ENCODE data around the gene NTM. TPM values are rescaled to one million over a fixed set of nuclear protein-coding genes. Genes with fewer than 3 reads are reported as not detected.

Gene NTM
- total and polyA plus RNA-seq, 9 donors, result 0.16 to 8.5 (median 0.55) TPM; not detected in 3

DNA sequence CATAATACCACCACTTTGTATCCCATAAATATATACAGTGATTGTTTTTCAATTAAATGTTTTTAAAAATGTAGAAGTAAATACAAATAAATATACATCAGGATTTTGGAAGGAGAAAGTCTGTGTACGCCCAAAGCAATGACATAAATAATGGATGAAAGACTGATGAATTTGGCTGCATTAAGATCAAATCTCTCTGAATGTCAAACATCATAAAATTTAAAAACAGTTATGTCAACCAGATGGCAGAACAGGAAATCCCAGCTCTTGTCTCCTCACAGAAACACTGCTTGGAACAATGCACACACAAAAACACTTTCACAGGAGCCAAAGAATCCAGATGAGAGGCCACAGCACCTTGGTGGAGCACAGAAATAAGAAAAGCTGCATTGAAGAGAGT is 332.9 kb downstream of the NTM start:
- Histone ChIP-seq H3K9me3 (no peaks in the 10 kb centered on the region), H3K4me1 (ENCODE audit: insufficient read depth) (no peaks in the 10 kb centered on the region), H3K27me3 (no peaks in the 10 kb centered on the region), H3K36me3 (no peaks in the 10 kb centered on the region), H3K27ac (no peak overlapping the region), H3K4me3 (no peak overlapping the region)
- TF ChIP-seq, protein P1, sequence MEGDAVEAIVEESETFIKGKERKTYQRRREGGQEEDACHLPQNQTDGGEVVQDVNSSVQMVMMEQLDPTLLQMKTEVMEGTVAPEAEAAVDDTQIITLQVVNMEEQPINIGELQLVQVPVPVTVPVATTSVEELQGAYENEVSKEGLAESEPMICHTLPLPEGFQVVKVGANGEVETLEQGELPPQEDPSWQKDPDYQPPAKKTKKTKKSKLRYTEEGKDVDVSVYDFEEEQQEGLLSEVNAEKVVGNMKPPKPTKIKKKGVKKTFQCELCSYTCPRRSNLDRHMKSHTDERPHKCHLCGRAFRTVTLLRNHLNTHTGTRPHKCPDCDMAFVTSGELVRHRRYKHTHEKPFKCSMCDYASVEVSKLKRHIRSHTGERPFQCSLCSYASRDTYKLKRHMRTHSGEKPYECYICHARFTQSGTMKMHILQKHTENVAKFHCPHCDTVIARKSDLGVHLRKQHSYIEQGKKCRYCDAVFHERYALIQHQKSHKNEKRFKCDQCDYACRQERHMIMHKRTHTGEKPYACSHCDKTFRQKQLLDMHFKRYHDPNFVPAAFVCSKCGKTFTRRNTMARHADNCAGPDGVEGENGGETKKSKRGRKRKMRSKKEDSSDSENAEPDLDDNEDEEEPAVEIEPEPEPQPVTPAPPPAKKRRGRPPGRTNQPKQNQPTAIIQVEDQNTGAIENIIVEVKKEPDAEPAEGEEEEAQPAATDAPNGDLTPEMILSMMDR (IDR thresholded peaks at IDR 0.05), result no peak
- no peak for TF ChIP-seq EP300 (IDR thresholded peaks at IDR 0.05)
- TF ChIP-seq POLR2A (IDR thresholded peaks at IDR 0.05), result no peak
- 0 to 88% (median 85%) methylated on average over 1 of the region's 1 CpG for WGBS, 3 donors
- intact Hi-C loops (cut with DNase I), result no loop called here
- DNase-seq, result no peak

DNA sequence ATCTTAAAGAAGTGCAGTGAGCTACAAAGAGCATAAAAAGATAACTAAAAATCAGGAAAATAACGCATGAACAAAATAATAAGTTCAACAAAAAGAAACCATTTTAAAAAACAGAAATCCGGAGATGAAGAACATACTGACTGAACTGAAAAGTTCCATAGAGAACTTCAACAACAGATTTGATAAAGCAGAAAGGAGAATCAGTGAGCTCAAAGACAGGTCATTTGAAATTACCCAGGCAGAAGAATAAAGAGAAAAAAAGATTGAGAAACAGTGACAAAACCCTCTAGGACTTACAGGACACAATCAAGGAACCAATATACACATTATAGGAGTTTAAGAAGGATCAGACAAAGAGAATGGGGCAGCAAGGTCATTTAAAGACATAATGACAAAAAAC is 334.3 kb downstream of the NTM start:
- no peak overlapping the region for H3K27ac ChIP-seq
- DNase-seq, result no peak
- H3K9me3 ChIP-seq, result no peaks in the 10 kb centered on the region
- H3K4me1 ChIP-seq (ENCODE audit: insufficient read depth), result no peaks in the 10 kb centered on the region
- intact Hi-C loops (cut with DNase I), result no loop called here
- no peaks in the 10 kb centered on the region for H3K27me3 ChIP-seq
- no peak overlapping the region for H3K4me3 ChIP-seq
- WGBS, 3 donors, result 87 to 96% (median 91%) methylated on average over 2 of the region's 2 CpGs
- TF ChIP-seq POLR2A (IDR thresholded peaks at IDR 0.05), result no peak
- TF ChIP-seq, protein P1 (IDR thresholded peaks at IDR 0.05), result no peak
- no peak for TF ChIP-seq EP300 (IDR thresholded peaks at IDR 0.05)
- no peaks in the 10 kb centered on the region for H3K36me3 ChIP-seq

DNA sequence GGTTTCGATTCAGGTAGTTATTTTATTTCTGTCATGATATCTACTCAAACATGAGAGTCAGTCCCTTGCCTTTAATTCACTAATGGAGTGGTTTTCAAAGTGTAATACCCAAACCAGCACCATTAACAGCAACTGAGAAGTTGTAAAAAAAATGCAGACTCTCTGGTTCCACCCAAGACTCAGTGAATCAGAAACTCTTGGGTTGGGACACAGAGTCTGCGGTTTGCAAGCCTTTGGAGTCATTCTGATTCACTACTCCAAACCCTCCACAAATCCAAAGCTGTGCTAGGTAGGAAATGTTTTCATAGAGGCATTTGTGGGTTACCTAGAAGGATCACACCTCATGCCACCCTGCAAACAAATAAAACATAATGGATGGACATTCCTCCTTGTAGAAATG is 340.1 kb downstream of the NTM start:
- no peaks in the 10 kb centered on the region for H3K36me3 ChIP-seq
- no peak for DNase-seq
- H3K4me1 ChIP-seq (ENCODE audit: insufficient read depth), result no peaks in the 10 kb centered on the region
- H3K27me3 ChIP-seq, result no peaks in the 10 kb centered on the region
- intact Hi-C loops (cut with DNase I), result no loop called here
- no peak overlapping the region for H3K4me3 ChIP-seq
- no peak overlapping the region for H3K27ac ChIP-seq
- TF ChIP-seq EP300 (IDR thresholded peaks at IDR 0.05), result no peak
- no peak for TF ChIP-seq POLR2A (IDR thresholded peaks at IDR 0.05)
- TF ChIP-seq, protein P1 (IDR thresholded peaks at IDR 0.05), result no peak
- WGBS, 3 donors, result 80 to 90% (median 89%) methylated on average over 2 of the region's 2 CpGs
- H3K9me3 ChIP-seq, result no peaks in the 10 kb centered on the region

DNA sequence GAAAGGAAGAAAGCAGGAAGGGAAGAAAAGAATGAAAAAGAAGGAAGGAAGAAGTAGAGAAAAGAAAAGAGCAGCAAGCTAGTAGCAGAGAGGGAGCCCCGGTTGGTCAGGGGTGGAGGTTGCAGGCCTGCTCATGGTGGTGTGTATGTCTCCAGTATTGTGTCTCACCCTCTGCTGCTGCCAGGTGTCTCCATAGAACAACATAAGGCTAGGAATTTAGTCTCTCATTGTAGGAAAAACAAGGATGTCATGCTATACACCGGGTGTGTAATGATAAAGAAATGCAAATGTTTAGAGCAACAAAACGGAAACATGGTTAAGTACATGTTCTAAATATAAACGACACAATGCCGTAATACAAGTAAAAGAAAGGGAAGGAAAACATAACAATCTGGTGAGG is 342.5 kb downstream of the NTM start:
- H3K27ac ChIP-seq, result no peak overlapping the region
- DNase-seq, result no peak
- intact Hi-C loops (cut with DNase I), result no loop called here
- TF ChIP-seq EP300 (IDR thresholded peaks at IDR 0.05) (no peak), POLR2A (IDR thresholded peaks at IDR 0.05) (no peak)
- TF ChIP-seq, protein P1 (IDR thresholded peaks at IDR 0.05), result no peak
- WGBS, 3 donors, result 66 to 83% (median 71%) methylated on average over 5 of the region's 5 CpGs
- H3K9me3 ChIP-seq, result no peaks in the 10 kb centered on the region
- no peaks in the 10 kb centered on the region for H3K27me3 ChIP-seq
- no peaks in the 10 kb centered on the region for H3K36me3 ChIP-seq
- H3K4me3 ChIP-seq, result no peak overlapping the region
- H3K4me1 ChIP-seq (ENCODE audit: insufficient read depth), result no peaks in the 10 kb centered on the region
